ENCODE results near the gene CHSY3.

GRCh38 chr5:129905473-129906176 lies 1.4 kb downstream of the CHSY3 start:
- TF ChIP-seq, protein P1, sequence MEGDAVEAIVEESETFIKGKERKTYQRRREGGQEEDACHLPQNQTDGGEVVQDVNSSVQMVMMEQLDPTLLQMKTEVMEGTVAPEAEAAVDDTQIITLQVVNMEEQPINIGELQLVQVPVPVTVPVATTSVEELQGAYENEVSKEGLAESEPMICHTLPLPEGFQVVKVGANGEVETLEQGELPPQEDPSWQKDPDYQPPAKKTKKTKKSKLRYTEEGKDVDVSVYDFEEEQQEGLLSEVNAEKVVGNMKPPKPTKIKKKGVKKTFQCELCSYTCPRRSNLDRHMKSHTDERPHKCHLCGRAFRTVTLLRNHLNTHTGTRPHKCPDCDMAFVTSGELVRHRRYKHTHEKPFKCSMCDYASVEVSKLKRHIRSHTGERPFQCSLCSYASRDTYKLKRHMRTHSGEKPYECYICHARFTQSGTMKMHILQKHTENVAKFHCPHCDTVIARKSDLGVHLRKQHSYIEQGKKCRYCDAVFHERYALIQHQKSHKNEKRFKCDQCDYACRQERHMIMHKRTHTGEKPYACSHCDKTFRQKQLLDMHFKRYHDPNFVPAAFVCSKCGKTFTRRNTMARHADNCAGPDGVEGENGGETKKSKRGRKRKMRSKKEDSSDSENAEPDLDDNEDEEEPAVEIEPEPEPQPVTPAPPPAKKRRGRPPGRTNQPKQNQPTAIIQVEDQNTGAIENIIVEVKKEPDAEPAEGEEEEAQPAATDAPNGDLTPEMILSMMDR (conservative IDR thresholded peaks at IDR 0.05 in 1 of 2, IDR thresholded peaks at IDR 0.05 in 1 of 2; ENCODE audit: extremely low read depth in 1 of 2, insufficient read depth in 1 of 2, low read depth in 1 of 2, low read length in 2 of 2), result no peak
- peak; percentile 61 for TF ChIP-seq EZH2 (IDR thresholded peaks at IDR 0.05; ENCODE audit: borderline replicate concordance, low read length)

Data from mammary epithelial cell (primary cell).